EH (cell line): ENCODE data around the gene TAF1.
"Not testable (repeated sequence)": the region's sequence is repeated elsewhere in the genome, so short reads cannot be mapped to it uniquely, and the experiment has no call there.

ENCODE experiments used
- DNase-seq: peaks from one replicate; pipeline ENCODE4 v3.0.0-alpha.2; 2015; ENCODE audit warnings: low read depth

The TAF1 gene

DNA sequence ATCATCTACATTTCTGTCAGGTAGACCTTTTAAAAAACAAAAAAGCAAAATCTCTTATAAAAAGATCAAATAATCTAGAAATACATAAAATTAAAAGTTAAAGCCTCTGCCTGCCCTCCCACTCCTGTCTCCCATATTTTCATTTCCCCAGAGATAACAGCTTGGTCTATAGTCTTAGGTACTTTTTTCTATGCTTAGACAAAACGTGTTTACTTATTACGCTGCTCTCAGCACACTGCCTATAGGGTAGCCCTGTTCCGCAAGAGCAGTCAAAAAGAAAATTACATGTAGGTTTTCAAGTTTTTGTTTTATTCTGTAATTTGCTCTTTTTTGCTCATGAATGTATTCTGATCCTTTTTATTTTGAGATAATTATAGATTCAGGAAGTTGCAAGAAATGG is 73.3 kb downstream of the TAF1 start:
- no peak for DNase-seq

DNA sequence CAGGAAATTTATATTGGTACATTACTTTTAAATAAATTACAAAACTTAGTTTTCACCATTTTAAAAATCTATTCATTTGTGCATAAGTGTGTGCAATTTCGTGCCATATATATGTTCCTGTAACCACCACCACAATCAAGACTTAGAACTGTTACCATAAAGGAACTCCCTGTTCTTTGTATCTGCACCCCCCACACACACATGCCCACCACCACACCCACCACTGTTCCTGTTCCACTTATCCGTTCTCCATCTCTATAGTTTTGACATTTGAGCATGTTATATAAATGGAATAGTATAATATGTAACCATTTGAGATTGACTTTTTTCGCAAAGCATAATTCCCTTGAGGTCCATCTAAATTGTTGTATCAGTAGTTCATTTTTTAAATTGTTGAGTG is 73.7 kb downstream of the TAF1 start:
- DNase-seq, result no peak

DNA sequence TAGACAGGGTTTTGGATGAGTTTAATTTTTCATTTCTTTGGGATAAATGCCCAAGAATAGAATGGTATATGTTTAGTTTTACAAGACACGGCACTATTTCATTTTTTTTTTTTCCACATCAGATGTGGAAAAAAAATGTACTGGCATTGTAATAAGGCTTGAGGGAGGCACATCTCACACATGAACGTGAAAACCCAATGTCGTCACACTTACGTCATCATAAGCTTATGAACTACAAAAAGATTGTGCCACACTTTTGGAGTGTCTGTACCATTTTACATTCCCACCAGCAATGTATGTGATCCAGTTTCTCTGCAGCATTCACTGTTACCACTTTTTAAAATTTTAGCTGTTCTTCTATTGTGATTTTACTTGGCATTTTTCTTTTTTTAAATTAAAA is 74.2 kb downstream of the TAF1 start:
- no peak for DNase-seq

DNA sequence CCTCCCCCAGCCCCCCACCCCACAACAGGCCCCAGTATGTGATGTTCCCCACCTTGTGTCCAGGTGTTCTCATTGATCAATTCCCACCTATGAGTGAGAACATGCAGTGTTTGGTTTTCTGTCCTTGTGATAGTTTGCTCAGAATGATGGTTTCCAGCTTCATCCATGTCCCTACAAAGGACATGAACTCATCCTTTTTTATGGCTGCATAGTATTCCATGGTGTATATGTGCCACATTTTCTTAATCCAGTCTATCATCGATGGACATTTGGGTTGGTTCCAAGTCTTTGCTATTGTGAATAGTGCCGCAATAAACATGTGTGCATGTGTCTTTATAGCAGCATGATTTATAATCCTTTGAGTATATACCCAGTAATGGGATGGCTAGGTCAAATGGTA is 75.7 kb downstream of the TAF1 start:
- DNase-seq, result not testable (repeated sequence)

DNA sequence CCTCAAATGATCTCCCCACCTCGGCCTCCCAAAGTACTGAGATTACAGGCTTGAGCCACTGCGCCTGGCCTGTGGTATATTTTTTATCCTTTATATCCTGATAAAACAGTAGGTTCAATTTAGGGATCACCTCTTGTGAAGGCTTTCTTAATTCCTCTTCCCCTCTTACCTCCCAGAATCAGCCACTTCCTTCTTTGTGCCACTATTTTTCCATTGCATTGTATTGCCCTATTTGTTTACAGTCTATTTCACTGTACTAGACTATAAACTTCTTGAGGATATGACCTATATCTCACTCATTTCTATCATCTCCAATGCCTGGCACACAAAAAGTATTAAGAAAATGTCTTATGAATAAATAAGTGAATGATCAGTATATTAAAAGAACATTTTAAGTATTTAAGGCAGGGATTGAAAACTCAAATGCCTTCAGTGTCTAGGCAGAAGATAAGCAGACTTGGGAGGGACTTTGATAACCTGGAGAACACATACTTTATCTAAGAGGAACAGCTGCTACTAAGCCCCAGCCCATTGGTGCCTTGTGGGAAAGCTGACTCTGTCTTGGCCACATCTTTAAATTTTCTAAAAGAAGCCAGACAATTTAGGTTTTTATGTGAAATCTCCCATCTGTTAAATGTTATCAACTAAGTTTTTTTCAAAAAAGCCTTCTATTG is 84.4 kb downstream of the TAF1 start:
- no peak for DNase-seq

DNA sequence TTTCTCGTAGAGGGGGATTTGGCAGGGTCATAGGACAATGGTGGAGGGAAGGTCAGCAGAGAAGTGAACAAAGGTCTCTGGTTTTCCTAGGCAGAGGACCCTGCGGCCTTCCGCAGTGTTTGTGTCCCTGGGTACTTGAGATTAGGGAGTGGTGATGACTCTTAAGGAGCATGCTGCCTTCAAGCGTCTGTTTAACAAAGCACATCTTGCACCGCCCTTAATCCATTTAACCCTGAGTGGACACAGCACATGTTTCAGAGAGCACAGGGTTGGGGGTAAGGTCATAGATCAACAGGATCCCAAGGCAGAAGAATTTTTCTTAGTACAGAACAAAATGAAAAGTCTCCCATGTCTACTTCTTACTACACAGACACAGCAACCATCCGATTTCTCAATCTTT is 85.4 kb downstream of the TAF1 start:
- DNase-seq, result not testable (repeated sequence)

DNA sequence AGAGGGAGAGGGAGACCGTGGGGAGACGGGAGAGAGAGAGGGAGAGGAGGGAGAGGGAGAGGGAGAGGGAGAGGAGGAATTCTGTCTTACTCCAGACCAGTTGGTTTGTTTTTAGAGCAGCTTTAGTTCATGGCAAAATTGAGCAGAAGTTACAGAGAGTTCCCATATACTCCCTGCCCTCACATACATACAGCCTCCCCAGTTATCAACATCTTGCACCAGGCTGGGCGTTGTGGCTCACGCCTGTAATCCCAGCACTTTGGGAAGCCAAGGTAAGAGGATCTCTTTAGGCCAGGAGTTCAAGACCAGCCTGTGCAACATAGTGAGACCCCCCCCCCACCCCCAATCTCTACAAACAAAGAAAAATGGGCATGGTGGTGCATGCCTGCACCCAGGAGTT is 86.9 kb downstream of the TAF1 start:
- no peak for DNase-seq

DNA sequence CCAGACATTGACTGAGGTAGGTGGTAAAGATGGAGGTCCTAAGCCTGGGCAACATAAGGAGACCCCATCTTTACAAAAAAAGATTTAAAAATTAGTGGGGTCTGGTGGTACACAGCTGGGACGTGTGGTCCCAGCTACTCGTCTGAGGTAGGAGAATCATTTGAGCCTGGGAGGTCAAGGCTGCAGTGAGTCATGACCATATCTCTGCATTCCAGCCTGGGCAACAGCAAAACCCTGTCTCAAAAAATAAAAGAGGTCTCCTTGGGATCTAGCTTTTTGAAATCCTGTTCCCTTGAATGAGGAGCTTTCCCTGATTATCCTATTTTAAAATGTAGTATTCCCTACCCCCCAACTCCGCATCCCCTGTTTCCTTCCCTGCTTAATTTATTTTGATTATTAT is 88.1 kb downstream of the TAF1 start:
- peak; percentile 43 for DNase-seq

DNA sequence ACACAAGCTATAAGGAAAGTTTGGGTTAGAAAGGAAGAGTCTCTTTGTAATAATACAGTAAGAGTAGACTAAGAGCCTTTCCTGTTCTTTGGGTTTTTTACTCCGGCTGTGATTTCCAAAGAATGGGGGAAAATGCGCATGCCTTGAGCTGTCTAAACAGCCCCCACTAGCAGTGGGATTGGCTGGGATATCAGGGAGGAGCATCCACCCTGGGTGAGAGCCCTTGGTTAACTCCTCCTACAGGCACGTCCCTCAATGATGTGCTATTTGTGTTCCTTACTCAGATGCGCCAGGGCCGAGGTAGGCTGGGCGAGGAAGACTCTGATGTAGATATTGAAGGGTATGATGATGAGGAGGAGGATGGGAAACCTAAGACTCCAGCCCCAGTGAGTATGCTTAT is 92.7 kb downstream of the TAF1 start:
- no peak for DNase-seq

DNA sequence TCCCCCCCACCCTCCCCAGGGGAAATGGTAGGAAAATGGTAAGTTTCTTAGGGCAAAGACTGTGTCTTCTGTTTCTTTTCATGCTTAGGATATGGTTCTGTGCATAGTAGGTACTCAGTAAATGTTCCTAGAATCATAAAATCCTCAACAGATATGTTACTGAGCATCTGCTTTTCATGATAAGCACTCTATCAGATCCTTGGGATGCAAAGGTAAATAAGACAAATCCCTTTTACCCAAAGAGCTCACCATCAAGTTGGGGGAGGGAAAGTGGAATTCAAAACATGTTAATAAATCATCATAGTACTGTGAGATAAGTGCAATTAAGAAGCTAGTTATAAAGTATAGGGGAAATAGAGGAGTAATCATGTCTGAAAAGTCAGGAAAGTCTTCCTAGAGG is 98.8 kb downstream of the TAF1 start:
- DNase-seq, result no peak

DNA sequence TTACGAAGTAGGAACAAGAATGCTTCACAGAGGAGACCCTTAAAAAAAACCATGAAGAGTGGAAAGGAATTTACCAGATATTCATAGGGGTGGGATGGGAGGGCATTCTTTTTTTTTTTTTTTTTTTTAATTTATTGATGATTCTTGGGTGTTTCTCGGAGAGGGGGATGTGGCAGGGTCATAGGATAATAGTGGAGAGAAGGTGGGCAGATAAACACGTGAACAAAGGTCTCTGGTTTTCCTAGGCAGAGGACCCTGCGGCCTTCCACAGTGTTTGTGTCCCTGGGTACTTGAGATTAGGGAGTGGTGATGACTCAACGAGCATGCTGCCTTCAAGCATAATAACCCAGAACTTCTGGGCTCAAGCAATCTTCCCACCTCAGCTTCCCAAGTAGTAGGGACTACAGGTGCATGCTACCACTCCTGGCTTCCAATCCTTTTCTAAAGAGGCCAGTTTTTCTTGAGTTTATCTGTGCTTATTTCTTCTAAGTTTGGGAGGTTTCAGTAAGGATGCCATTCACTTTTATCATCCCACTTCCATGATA is 100.9 kb downstream of the TAF1 start:
- no peak for DNase-seq

DNA sequence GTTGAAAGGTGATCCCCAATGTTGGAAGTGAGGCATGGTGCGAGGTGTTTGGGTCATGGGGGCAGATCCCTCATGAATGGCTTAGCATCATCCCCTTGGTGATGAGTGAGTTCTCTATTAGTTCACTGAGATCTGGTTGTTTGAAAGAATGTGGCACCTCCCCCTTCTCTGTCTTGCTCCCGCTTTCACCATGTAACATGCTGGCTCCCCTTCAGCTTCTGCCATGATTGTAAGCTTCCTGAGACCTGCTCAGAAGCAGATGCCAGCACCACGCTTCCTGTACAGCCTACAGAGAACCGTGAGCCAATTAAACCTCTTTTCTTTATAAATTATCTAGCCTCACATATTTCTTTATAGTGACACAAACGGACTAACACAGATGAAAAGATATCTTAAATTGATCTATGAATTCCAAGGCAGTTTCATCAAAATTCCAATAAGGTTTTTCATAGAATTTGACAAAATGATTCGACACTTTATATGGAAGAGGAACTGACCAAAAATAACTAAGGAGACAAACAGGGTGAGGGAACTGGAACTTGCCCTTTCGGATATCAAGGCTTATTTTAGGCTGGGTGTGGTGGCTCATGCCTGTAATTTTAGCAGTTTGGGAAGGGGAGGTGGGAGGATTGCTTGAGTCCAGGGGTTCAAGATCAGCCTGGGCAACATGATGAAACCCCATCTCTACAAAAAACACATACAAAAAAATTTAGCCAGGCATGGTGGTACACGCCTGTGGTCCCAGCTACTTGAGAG is 109.8 kb downstream of the TAF1 start:
- DNase-seq, result peak; percentile 31

DNA sequence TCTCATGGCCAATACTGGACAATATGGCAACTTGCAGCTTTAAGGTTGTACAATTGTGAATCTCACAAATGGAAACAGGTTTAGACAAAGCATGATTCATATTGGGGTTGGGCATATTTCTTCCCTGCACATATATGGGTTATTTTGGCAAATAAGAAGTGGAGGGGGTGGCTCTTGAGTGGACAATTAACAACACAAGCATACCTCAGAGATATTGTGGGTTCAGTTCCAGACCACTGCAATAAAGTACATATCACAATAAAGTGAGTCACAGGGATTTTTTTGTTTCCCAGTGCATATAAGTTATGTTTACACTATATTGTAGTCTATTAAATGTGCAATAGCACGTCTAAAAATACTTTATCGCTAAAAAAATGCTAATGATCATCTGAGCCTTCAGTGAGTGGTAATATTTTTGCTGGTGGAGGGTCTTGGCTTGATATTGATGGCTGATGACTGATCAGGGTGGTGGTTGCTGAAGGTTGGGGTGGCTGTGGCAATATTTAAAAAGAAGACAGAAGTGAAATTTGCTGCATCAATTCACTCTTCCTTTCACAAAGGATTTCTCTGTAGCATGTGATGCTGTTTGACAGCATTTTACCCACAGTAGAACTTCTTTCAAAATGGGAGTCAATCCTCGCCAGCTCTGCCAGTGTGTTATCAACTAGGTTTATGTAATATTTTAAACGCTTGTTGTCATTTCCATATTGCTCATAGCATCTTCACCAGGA is 116.2 kb downstream of the TAF1 start:
- peak; percentile 3 for DNase-seq

DNA sequence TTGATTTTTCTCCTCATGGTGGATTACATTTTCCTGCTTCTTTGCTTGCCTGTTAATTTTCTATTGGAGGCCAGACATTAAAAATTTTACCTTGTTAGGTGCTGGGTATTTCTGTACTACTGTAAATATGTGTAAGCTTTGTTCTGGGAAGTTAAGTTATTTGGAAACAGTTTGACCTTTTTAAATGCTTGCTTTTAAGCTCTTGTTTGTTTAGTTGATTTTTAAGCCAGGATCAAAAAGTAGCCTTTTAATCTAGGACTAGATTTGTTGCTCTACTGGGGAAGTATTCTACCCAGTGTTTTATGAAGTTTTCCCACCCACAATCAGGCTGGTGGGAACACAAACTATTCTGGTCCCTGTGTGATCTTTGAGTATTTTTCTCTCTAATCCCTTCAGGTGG is 121.7 kb downstream of the TAF1 start:
- DNase-seq, result no peak

DNA sequence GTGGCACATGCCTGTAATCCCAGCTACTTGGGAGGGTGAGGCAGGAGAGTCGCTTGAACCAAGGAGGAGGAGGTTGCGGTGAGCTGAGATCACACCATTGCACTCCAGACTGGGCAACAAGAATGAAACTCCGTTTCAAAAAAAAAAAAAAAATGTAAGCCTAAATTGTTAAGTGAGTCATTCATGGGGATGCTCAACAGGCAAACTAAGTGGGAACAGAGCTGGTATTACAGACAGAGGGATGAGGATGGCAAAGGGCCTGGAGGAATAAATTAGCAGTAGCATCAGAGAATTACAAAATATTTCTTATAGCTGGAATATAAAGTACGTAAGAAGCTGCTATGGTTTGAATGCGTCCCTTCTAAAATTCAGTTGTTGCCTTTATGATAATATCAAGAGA is 123.4 kb downstream of the TAF1 start:
- peak; percentile 31 for DNase-seq

DNA sequence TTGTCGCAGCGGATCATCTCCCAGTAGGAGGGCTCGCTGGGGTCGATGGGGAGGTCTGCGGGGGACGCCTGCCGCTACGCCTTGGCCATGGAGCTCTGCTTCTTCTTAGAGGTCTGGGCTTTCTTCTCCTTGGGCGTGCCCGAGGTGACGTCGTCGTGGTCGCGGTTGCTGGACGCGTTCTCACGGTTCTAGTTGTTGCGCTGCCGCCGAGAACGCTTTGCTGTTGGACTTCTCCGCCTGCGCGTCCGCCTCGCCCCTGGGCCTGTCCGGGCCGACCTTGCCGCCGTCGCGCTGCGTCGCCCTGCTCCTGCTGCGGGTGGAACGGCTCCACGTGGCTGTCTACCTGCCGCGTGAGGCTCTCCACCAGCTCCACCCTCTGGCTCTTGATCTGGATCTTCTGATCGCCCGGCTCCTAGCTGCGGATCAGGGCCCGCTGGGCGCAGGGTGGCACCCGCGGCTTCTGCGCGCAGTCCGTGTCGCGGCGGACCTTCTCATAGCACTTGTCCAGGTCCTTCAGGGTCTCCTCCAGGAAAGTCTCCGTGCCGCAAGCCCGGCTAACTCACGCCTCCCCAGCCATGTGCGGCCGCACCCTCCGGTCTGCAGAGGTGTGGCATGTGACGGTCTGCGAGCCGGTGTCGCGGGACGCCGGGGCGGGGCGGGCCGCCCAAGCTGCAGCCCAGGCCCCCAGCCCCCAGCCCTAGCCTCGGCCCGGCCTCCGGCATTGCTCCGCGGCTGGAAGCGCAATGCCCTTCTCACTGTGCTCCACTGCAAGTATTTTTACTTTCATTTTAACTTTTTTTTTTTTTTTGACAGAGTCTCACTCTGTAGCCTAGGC is 126.3 kb downstream of the TAF1 start:
- DNase-seq, result peak; percentile 61

DNA sequence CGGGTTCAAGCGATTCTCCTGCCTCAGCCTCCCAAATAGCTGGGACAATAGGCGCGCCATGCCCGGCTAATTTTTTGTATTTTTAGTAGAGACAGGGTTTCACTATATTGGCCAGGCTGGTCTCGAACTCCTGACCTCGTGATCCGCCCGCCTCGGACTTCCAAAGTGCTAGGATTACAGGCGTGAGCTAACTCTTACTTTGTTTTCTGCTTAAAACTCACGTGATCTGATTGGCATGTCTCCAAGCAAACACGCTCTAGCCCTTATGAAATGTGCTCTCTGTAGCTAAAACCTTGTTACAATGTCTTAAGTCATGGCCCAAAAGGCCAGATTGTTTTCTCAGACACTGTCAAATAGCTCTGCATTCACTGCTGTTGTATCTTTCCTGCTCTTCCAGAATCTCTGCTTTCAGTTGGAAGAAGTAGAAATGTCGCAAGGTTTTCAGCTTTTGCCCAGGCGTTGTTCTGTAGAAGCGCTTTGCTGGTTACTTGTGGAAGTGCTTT is 127.0 kb downstream of the TAF1 start:
- DNase-seq, result peak; percentile 14

DNA sequence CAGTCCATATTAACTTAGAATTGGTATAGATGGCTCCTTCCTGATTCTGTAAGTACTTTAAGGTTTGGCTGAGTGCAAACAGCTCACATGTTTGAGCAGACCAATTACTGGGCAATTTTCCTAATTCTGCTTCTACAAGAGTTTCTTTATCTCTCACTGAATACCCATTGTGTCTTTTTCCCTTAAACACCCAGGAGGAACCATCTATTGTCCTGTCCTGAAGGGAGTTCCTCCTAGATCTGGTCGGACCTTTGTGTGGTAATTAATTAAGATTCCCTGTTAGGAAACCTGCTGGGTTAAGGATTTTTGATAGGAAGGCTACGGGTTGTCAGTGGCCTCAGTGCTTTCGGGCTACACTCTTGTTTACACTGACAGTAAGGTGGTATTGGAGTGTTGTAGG is 129.8 kb downstream of the TAF1 start:
- not testable (repeated sequence) for DNase-seq

DNA sequence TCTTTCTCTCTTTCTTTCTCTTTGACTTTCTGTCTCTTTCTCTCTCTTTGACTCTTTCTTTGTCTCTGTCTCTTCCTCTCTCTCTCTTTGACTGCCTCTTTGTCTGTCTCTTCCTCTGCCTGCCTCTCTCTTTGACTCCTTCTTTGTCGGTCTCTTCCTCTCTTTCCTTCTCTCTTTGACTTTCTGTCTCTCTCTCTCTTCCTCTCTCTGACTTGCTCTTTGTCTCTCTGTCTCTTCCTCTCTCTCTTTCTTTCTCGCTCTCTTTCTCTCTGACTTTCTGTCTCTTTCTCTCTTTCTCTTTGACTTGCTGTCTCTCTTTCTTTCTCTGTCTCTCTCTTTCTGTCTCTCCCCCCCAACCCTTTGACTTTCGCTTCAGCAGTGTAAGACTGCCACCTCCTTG is 130.3 kb downstream of the TAF1 start:
- no peak for DNase-seq

DNA sequence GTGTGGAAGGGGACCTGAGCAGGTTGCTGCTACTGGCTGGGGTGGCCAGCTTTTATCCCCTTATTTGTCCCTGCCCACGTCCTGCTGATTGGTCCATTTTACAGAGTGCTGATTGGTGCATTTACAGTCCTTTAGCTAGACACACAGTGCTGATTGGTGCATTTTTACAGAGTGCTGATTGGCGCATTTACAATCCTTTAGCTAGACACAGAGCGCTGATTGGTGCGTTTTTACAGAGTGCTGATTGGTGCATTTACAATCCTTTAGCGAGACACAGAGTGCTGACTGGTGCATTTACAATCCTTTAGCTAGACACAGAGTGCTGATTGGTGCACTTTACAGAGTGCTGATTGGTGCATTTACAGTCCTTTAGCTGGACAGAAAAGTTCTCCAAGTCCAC is 135.9 kb downstream of the TAF1 start:
- DNase-seq, result not testable (repeated sequence)

DNA sequence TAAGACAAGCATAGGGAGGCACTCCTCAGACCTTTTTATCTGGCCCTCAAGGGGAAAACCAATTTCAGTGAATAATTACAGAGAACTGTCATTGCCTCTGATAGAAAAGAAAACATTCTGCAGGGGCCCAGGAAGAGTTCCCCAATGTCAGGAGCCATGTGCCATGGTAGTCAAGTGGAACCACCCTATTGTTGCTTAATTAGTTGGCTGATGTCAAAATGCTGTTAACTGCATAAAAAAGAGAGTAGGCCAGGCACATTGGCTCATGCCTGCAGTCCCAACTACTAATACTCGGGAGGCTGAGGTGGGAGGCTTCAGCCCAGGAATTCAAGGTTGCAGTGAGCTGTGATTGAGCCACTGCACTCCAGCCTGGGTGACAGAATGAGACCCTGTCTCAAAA is 138.2 kb downstream of the TAF1 start:
- DNase-seq, result no peak

DNA sequence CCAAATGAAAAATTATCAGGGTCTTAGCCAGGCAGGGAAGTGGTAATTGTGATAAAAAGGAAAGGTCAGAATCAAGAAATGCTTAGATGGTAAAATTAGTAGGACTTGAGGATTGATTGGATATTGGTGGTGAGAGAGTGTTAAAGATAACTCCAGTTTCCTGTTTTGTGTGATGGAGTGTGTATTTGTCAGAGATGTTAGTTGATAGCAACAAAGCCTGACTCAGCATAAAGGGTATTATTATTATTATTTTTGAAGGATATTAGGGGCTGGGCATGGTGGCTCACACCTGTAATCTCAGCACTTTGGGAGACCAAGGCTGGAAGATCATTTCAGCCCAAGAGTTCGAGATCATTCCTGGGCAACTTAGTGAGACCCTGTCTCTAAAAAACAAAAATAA is 143.1 kb downstream of the TAF1 start:
- DNase-seq, result no peak
